HG03460 (cell line): ENCODE data around the gene PIGR.

Source experiments
- ATAC-seq: cut with Tn5 transposase; IDR thresholded peaks from one replicate; pipeline ENCODE4 v1.9.1; 2021; ENCODE audit not compliant: unreplicated experiment

PIGR gene

DNA sequence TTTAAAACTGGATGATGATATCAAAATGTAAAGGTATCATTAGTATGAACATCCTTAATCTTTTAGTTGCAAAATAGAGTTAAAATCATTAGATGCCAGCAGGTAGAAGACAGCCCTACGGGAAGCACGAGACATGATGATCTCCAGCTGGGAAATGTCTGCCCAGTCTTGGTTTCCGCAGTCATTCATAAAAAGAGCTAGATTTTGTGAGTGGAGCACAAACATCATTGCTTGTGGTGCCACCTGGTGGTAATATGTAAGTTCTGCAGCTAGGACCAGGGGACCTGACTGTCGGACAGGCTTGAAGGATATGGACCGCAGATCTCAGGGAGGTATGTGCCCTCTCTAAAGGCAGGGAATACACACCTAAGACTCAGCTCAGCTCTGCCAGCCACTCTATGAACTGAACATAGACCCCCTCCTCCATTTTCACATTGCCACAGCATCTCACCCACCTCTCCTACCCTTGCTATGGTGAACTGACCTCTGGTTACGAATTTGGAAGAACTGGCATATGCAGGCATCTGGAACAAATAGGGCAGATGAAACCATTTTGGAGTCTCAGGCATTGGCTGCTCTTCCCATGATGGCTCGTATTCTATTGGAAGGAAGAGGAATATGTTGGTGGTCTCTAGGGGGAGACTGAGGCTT lies 33.7 kb downstream of the PIGR start:
- no peak for ATAC-seq

DNA sequence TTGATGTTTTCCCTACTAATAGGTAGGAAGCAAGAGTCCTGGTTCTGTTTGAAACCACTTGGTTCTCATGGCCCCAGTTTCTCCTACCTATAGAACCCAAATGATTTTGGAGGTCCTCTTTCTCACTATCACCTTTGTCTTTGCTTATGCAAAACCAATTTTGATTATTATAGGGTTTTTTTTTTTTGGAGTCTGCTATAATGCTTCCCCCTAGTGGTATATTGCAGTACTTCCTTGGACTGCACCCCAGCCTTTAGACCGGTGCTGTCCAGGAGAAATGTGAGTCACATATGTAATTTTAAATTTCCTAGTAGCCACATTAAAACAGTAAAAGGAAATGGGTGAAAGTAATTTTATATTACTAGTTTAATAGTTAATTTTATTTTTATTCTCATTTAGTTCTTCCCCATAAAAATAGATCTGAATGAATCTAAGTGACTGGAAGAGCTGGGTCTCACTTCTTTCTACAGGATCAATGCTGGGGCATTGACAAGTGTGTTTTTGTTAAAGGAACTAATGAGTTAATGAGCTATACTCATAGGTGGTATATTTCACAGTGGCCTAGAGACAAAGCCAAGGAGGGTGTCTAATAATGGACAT lies 35.1 kb downstream of the PIGR start:
- ATAC-seq, result no peak

DNA sequence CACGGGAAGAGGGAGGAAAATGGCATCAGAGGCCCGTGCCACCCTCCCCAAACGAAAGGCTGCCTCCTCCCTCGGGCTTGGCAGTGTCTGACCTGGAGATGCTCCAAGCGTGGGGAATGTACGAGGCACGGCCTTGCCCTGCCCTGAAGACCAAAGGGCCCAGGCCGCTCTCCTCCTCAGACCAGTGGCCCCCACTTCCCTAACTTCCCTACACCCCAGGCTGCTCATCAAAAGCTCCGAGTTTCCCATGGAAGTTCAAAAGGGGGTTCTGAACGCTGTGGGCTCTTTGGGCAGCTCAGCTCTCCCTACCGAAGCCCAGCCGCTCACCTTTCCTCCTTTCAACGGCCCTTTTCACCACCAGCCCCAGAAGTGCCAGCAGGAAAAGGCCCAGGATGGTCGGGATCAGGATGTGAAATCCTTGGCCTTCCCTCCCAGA lies 36.4 kb downstream of the PIGR start:
- ATAC-seq, result no peak

DNA sequence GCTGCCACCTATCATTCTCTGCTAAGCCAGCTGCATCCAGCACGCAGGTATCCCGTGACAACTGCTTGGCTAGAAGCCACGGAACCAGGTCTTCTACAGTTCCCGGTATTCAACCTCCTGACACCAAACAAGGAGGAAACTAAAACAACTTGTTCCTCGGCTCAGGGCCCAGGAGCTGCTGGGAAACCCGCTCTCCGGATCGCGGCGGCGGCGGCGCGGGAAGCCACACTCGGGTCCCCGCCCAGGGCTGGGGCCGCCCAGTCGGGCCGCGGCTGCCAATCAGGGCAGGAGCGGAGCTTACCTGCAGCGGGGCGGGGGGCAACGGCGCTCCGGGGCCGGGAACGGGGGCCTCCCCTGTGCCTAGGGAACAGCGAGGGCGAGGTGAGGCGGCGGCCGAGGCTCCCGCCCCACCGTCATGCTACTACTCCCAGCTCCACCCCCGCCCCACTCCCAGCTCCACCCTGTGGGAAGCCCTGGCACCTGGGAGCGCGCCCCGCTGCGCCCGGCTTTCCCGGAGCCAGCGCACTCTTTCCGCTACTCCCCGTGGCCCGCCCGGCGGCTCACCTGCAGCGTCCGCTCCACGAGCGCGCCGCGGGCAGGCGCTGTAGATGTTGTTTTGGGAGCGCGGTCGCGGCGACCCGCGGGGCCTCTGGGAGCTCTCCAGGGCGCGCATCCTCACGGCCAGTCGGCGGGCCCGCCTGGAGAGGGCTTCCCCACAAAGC lies 36.9 kb downstream of the PIGR start:
- ATAC-seq, result no peak

DNA sequence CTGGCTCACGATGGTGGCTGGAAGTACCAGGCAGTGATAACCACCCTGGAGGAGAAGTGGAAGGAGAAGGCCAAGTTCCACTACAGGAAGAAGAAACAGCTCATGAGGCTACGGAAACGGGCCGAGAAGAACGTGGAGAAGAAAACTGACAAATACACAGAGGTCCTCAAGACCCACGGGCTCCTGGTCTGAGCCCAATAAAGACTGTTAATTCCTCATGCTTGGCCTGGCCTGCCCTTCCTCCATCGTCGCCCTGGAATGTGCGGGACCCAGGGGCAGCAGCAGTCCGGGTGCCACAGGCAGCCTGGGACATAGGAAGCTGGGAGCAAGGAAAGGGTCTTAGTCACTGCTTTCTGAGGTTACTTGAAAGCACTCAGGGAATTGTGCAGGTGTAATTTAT lies 38.2 kb downstream of the PIGR start:
- ATAC-seq, result no peak

DNA sequence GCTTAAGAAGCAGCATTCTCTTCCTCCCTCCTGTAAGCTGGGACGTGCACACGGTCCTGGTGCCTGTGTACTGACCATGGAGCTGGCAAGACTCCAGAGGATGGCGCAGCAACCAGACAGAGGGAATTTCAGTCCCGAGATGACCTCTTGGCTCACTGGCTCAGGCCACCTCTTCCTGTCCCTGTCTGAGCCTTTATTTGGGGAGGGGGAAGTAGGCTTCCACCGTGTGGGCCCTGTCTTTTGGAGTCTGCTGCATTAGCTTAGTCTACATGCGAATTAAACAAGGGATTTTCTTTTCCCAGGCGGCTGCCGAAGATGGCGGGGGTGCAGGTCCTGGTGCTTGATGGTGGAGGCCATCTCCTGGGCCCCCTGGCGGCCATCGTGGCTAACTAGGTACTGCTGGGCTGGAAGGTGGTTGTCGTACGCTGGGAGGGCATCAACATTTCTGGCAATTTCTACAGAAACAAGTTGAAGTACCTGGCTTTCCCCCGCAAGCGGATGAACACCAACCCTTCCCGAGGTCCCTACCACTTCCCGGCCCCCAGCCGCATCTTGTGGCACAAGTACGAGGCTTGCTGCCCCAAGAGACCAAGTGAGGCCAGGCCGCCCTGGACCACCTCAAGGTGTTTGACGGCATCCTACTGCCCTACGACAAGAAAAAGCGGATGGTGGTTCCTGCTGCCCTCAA lies 38.8 kb downstream of the PIGR start:
- ATAC-seq, result no peak

DNA sequence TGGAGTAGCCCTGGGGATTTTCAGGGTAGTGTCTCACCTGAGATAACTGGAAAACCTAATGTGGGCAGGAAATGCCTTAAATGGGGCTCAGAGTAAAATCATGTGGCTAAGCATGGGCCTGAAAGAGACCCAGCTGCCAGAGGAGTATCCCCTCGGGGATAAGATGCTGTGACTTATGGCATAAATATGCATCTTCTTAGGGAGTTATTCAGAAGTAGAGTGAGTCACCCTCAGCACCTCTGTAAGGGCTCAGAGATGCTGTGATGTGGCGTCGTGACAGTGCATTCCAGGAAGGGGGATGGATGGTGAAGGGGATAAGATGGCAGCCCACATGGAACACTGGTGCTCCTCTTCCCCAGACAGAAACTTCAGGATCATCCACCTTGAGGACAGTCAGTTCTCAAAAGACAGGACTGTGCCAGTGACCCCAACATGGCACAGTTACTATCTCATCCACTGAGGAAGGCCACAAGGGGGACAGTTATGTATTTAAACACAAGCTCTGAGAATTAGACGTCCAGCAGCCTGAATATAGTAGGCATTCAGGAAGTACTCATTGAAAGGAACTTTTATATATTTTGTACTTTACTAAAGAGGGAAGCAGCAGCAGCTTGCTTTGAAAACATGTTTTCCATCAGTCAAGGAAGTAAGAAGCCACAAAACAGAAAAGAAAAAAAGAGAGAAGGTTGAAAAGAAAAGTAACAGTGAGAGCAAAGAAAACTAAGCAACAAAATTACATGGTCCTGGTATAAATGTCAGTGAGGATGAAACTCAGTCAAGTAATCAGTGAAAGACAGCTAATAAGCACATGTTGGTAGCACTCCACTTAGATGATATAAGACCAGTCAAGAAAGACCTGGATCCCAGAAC lies 40.7 kb downstream of the PIGR start:
- ATAC-seq, result peak; percentile 74

DNA sequence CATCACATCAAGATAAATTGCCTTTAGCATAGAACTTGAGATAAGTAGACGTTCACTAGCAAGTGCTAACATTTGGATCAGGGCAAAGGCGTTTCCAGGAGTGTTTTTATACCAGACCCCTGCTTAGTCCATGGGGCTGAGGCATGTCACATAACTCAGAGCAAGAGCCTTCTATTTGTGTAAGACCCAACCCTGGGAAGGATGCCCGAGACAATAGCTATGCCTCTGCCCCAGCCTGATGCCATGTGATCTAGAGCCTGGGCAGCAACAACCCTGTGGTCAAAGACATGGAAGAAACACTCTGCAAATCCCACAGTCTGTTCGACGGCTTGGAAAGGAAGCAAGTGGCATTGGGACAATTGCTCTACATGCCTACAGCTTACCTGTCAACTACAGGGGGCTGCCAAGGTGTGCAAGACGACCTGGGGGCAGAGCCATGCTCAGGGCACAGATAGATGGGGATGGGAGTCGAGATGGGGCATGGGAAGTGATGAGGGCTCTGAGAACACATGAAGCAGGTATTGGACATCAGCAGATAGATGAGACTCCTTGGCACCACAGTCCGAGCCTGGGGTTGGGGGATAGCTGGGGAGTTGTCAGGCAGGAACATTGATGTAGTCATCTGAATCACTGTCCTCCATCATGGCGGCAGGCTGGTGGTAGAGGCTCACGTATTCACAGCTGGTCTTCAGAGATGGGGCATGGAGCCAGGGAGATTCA lies 41.7 kb downstream of the PIGR start:
- no peak for ATAC-seq

DNA sequence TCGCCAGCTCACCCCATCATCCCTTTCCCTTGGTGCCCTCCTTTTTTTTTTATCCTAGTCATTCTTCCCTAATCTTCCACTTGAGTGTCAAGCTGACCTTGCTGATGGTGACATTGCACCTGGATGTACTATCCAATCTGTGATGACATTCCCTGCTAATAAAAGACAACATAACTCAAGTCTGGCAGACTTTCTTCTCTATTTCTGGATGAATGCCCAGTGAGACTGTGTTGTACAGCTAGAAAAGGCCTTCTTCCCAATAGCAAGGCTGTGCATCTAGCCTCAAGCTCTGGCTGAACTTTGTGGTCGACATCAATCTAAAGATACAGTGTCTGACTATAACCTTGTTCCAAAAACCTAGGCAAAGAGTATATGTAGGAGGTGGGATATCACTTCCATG lies 42.6 kb downstream of the PIGR start:
- no peak for ATAC-seq

DNA sequence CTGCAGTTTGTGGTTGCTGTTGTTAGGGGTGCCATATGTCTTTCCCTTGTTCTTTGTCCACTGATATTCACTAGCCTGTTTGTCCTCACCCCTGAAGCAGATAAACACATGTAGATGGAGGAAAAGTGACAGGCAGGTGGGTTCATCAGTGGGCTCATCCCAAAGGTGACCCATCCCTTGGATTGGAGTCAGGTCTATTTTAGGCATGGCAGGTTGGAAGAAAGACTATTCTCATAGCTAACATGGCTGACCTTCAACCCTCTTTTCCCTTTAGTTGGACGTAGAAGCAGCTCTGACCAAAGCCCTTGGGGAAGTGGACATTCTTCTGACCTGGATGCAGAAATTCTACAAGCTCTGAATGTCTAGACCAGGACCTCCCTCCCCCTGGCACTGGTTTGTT lies 43.6 kb downstream of the PIGR start:
- ATAC-seq, result no peak

DNA sequence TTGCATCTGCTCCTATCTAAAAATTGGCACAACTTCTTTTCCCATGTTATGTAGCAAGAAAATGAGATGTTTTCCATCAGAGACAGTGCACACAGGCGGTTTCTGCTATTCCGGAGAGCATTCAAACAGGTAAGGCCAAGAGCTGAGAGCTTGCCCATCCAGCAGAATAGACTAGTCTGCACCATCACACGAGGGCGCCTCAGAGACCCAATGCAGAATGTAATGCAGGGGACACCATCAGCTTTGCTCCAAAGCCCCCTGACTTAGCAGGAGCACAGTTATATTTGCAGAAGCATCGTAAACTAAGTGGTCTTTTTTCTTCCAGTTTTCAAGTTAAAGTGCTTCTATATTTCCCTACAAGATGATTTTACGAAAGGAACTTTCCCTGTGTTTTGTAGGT lies 44.3 kb downstream of the PIGR start:
- ATAC-seq, result no peak

DNA sequence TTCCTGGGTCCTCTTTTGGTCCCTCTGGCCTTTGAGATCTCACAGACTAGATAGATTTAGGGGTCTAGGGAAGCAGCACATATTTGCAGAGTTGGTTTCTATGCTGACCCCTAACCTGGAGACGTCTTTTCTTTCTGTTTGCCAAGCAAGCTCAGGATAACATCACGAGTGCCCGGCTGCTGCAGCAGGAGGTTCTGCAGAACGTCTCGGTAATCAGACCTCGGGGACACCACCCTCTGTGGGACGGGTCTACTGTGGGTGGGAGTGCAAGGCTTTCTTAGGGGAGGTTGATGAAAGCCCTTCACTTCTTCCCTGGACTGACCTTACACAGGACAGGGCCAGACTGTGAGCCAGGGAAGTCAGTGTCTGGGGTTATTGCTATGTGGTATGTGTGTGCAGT lies 46.1 kb downstream of the PIGR start:
- ATAC-seq, result no peak

DNA sequence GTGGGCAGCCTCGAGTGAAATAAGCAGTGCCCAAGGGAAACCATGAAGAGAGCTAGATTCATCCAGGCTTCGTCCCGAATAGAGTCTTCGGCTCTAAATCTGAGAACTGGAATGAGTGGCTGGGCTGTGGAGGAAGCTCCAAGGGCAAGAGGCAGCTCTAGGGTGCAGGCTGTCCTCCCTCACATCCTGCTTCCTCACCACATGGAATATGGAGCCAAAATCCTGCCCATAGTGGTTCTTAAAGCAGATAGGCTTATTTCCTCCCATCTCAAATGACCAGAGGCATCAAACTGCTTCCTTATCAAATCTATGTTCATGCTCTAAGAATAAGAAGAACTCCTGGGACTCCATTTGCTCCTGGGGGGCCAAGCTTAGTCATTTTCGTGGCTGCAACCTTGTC lies 46.5 kb downstream of the PIGR start:
- no peak for ATAC-seq

DNA sequence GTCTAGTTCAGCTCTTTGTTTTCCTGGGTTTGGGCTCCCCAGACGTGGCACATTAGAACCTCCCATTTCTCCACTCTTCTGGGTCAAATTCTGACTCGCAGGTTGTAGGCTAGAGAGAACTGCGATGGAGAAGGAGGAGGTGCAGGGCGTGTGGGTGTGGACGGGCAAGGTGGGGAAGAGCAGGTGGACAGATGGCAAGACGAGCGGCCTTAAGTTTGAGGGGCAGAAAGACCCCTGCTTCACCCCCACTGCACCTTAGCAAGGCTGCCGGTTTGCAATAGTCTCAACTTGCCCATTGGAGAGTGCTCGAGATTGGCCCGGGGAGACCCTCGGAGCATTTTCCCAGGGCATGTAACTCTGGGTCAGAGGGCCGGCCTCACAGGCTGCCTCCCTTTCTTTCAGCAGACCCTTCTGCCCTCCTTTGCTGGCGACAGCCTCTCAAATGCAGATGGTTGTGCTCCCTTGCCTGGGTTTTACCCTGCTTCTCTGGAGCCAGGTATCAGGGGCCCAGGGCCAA lies 47.3 kb downstream of the PIGR start:
- ATAC-seq, result no peak

DNA sequence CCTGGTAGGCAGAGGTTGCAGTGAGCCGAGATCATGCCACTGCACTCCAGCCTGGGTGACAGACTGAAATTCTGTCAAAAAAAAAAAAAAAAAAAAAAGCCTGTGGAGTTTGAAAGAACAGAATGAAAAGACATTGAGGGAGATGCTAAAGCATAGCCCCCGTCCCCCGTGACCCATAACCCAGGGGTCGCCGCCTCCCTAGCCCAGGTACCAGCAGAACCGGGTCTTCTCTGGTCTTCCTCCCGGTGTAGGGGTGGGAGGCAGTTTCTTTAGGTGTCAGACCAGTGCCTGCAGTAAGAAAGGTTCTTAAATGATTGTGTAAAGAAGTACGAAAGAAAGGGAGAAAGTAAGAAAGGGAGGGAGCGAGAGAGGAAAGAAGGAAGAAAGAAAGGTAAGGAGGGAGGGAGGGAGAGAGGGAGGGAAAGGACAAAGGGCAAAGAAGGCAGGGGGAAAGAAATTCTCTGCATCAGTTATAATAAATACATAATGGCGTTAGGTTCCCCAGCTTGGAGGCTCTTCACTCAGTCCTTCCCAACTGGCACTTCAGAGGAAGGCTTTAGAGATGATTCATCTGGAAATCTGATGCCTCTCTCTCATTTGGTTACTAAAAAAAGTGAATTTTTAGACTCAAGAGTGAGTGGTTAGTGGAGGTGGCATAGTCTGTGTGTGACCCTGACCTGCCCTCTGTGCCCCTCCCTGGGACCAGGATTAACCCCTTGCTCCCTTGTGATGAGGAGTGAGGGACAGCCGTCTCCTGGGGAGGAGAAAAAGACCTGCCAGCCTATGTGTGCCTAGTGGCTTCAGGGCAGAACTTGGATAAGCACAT lies 48.0 kb downstream of the PIGR start:
- no peak for ATAC-seq

DNA sequence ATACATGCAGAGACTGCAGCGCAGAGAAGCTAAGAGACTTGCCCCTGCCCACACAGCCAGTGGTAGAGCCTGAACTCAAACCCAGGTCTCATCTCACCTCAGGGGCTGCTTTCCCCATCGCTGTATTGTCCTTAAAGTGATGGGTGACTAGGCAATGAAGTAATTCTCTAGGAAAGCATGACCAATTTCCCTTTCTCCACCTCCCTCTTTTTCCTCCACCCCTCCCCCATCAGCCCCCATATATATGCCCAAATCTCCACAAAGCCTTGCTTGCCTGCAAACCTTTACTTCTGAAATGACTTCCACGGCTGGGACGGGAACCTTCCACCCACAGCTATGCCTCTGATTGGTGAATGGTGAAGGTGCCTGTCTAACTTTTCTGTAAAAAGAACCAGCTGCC lies 49.1 kb downstream of the PIGR start, which contains the start of gene IL24:
Gene IL24 (plus strand): TSS at position 269 of the 400 bp plus-strand sequence. CDS start 390 bp downstream, outside the sequence.
- no peak for ATAC-seq

DNA sequence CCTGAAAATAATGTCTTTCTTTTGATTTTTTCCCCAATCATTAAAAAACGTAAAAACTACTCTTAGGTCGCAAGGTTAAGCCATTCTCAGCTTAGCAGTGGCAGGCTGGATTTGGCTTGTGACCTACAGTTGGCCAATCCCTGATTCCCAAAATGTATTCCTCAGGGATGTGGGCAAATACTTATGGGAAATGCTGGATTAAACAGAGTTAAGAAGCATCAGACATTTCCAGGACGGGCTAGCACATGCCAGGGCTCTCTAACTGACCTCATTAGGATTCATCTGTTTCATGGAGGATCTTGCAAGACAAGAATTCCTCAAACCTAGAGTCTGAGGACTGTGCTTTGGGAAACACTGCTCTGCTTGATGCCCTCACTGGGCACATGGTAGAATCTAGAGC lies 50.0 kb downstream of the PIGR start:
- no peak for ATAC-seq

DNA sequence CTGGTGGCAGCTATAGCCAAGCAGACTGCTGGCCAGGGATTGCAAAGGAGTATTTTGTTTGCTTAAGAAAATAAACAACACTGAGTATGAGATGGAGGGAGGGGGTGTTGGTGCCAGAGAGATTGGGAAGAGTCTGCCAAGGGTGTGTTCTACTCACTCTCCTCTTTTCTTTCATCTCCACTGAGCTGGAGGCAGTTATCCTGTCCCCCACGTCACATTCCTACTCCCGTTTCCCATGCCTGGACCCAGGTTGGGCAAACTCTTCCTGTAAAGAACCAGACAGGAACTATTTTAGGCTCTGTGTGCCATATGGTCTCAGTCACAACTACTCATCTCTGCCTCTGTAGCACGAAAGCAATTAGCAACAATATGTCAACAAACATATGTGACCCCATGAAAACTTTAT lies 50.4 kb downstream of the PIGR start:
- ATAC-seq, result no peak

DNA sequence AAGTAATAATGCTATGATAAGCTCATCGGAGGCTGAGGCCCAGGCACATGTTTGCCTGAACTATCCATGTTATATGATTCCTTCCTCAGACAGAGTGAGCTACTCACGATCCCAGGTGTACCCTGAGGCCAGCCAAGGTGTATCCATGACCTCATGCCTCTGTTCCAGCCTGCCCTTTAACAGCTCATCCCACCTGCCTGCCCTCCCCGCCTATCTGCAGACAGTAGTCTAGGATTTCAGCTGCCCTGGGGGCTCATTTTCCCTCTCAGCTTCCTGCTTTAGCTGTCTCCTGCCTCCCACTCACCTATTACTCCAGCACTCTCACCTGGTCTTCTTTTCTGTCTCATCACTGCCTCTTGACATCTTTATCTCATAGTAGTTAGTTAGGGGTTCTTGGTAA lies 50.9 kb downstream of the PIGR start:
- ATAC-seq, result no peak
